Caco-2 (cell line): Measurements from ENCODE around the gene KIF1C. TPM values are rescaled to one million over a fixed set of nuclear protein-coding genes. Genes with fewer than 3 reads are reported as not detected.

Experiments used
- BruUV-seq: library from RNA; stranded (reverse); fragments of 400-500 nt; replicated peaks from 2 replicates; lab custom pipeline; 2021; lab: Mats Ljungman, UMichigan
- CTCF ChIA-PET: fragments of 300-600 bp; sonication (Branson Sonifier 250); formaldehyde crosslinking; loops from one replicate; lab custom pipeline; 2022; ENCODE audit warnings: antibody characterized with exemption; lab: Charles Lee
- POLR2A ChIA-PET: fragments of 300-600 bp; sonication (Branson Sonifier 250); formaldehyde crosslinking; loops from one replicate; lab custom pipeline; 2022; ENCODE audit warnings: antibody characterized with exemption; lab: Charles Lee
- DNase-seq, 2 experiments: peaks; one replicate each; pipeline versions ENCODE4 v3.0.0 to v3.0.0-alpha.2; 2020 to 2022
- H3K27me3 ChIP-seq: replicated peaks from 2 replicates; pipeline ENCODE4 v1.6.0; 2011; ENCODE audit warnings: low read length; ENCODE audit not compliant: control insufficient read depth, insufficient read depth
- H3K36me3 ChIP-seq: 2 replicates; pipeline ENCODE4 v1.5.1; 2011; ENCODE audit warnings: low read length; ENCODE audit not compliant: control insufficient read depth, insufficient read depth
- H3K4me1 ChIP-seq: fragments of 250-450 bp; sonication (Bioruptor Pico); 2 replicates; pipeline ENCODE4 v1.5.1; 2020; ENCODE audit warnings: mild to moderate bottlenecking
- H3K4me3 ChIP-seq: 2 replicates; pipeline ENCODE4 v1.5.1; 2011; ENCODE audit warnings: low read depth, mild to moderate bottlenecking, control low read depth, low read length
- H3K9me3 ChIP-seq: fragments of 250-450 bp; sonication (Bioruptor Pico); 2 replicates; pipeline ENCODE4 v1.5.1; 2020; ENCODE audit warnings: mild to moderate bottlenecking, moderate library complexity
- H3K27ac Mint-ChIP-seq: one replicate; pipeline ENCODE4 v1.8.0; 2022; ENCODE audit warnings: mixed read lengths; ENCODE audit not compliant: unreplicated experiment
- H3K27me3 Mint-ChIP-seq: one replicate; pipeline ENCODE4 v1.8.0; 2022; ENCODE audit warnings: mixed read lengths; ENCODE audit not compliant: insufficient read depth, unreplicated experiment
- H3K36me3 Mint-ChIP-seq: one replicate; pipeline ENCODE4 v1.8.0; 2022; ENCODE audit warnings: mild to moderate bottlenecking, mixed read lengths; ENCODE audit not compliant: insufficient read depth, unreplicated experiment
- H3K4me1 Mint-ChIP-seq: one replicate; pipeline ENCODE4 v1.8.0; 2022; ENCODE audit warnings: low read depth, mixed read lengths; ENCODE audit not compliant: unreplicated experiment
- H3K4me3 Mint-ChIP-seq: one replicate; pipeline ENCODE4 v1.8.0; 2022; ENCODE audit warnings: mild to moderate bottlenecking, moderate library complexity, mixed read lengths; ENCODE audit not compliant: unreplicated experiment
- H3K9me3 Mint-ChIP-seq: one replicate; pipeline ENCODE4 v1.8.0; 2022; ENCODE audit warnings: mixed read lengths; ENCODE audit not compliant: unreplicated experiment
- intact Hi-C: fragments of 100-400 bp; cut with micrococcal nuclease; formaldehyde crosslinking; loops from one replicate; pipeline ENCODE4 v1.10.0; 2022; ENCODE audit not compliant: unreplicated experiment
- total RNA-seq: library from RNA; stranded (reverse); gene quantifications from 2 replicates; pipeline ENCODE4 v1.2.3, GENCODE V29; 2022
- TF ChIP-seq, protein P1 (sequence below), 2 experiments: fragments of 200-600 bp in 1 of 2; IDR thresholded peaks; 1 replicate in 1 of 2; 2 replicates in 1 of 2; pipeline versions ENCODE4 v1.5.1 to v1.8.0; 2011 to 2022; ENCODE audit warnings: antibody characterized with exemption in 1 of 2, control low read depth in 1 of 2, inconsistent platforms in 1 of 2, low read depth in 1 of 2, low read length in 1 of 2, mild to moderate bottlenecking in 1 of 2, moderate library complexity in 1 of 2; ENCODE audit not compliant: insufficient read depth in 1 of 2, severe bottlenecking in 1 of 2, unreplicated experiment in 1 of 2

The KIF1C gene
- total RNA-seq, 1 experiment from 2014 or later = 87.5 TPM

DNA sequence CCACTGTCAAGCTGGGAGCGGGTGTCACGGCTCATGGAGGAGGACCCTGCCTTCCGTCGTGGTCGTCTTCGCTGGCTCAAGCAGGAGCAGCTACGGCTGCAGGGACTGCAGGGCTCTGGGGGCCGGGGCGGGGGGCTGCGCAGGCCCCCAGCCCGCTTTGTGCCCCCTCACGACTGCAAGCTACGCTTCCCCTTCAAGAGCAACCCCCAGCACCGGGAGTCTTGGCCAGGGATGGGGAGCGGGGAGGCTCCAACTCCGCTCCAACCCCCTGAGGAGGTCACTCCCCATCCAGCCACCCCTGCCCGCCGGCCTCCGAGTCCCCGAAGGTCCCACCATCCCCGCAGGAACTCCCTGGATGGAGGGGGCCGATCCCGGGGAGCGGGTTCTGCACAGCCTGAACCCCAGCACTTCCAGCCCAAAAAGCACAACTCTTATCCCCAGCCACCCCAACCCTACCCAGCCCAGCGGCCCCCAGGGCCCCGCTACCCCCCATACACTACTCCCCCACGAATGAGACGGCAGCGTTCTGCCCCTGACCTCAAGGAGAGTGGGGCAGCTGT lies 25.9 kb downstream of the KIF1C start:
- Histone ChIP-seq H3K4me1 (no peaks in the 10 kb centered on the region), H3K4me3 (no peak overlapping the region), H3K36me3 (no peaks in the 10 kb centered on the region), H3K9me3 (no peaks in the 10 kb centered on the region), H3K27me3 (no peaks in the 10 kb centered on the region)
- no peaks in the 10 kb centered on the region for H3K27me3 Mint-ChIP-seq
- TF ChIP-seq, protein P1, sequence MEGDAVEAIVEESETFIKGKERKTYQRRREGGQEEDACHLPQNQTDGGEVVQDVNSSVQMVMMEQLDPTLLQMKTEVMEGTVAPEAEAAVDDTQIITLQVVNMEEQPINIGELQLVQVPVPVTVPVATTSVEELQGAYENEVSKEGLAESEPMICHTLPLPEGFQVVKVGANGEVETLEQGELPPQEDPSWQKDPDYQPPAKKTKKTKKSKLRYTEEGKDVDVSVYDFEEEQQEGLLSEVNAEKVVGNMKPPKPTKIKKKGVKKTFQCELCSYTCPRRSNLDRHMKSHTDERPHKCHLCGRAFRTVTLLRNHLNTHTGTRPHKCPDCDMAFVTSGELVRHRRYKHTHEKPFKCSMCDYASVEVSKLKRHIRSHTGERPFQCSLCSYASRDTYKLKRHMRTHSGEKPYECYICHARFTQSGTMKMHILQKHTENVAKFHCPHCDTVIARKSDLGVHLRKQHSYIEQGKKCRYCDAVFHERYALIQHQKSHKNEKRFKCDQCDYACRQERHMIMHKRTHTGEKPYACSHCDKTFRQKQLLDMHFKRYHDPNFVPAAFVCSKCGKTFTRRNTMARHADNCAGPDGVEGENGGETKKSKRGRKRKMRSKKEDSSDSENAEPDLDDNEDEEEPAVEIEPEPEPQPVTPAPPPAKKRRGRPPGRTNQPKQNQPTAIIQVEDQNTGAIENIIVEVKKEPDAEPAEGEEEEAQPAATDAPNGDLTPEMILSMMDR (IDR thresholded peaks at IDR 0.05; ENCODE audit: insufficient read depth in 1 of 2, low read depth in 1 of 2, low read length in 1 of 2, severe bottlenecking in 1 of 2, unreplicated experiment in 1 of 2) = no peak
- ChIA-PET POLR2A (no interaction called here), CTCF (no interaction called here)
- H3K9me3 Mint-ChIP-seq = no peaks in the 10 kb centered on the region
- H3K4me1 Mint-ChIP-seq = peaks cover 10% of the 10 kb centered on the region
- H3K4me3 Mint-ChIP-seq = no peak overlapping the region
- no TSS peak for BruUV-seq
- peak overlapping the region; percentile 51 for H3K27ac Mint-ChIP-seq
- DNase-seq = no peak
- intact Hi-C loops = no loop called here
- H3K36me3 Mint-ChIP-seq = peaks cover 37% of the 10 kb centered on the region

DNA sequence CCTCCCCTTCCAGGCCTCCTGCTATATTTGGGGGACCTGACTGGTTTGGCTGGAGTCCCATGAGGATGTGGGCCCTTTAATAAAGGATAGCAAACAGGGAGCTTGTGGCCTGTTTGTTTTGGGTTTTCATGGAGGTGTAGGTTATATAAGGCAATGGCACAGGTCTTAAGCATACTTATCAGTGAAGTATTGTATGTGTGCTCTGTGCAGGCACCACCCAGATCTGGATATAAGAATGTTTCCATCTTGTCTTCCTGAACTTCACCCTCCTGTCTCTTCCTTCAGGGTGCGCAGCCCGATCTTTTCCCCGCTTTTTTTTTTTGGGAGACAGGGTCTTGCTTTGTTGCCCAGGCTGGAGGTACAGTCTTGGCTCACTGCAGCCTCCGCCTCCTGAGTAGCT lies 26.9 kb downstream of the KIF1C start:
- Mint-ChIP-seq H3K27me3 (no peaks in the 10 kb centered on the region), H3K4me3 (no peak overlapping the region), H3K27ac (no peak overlapping the region), H3K4me1 (peaks cover 10% of the 10 kb centered on the region), H3K9me3 (no peaks in the 10 kb centered on the region), H3K36me3 (peaks cover 31% of the 10 kb centered on the region)
- Histone ChIP-seq H3K36me3 (no peaks in the 10 kb centered on the region), H3K9me3 (no peaks in the 10 kb centered on the region), H3K27me3 (no peaks in the 10 kb centered on the region), H3K4me1 (no peaks in the 10 kb centered on the region), H3K4me3 (no peak overlapping the region)
- TF ChIP-seq, protein P1 (IDR thresholded peaks at IDR 0.05; ENCODE audit: insufficient read depth in 1 of 2, low read depth in 1 of 2, low read length in 1 of 2, severe bottlenecking in 1 of 2, unreplicated experiment in 1 of 2) = no peak
- BruUV-seq = no TSS peak
- POLR2A ChIA-PET = no interaction called here
- CTCF ChIA-PET = no interaction called here
- intact Hi-C loops = no loop called here
- no peak for DNase-seq

DNA sequence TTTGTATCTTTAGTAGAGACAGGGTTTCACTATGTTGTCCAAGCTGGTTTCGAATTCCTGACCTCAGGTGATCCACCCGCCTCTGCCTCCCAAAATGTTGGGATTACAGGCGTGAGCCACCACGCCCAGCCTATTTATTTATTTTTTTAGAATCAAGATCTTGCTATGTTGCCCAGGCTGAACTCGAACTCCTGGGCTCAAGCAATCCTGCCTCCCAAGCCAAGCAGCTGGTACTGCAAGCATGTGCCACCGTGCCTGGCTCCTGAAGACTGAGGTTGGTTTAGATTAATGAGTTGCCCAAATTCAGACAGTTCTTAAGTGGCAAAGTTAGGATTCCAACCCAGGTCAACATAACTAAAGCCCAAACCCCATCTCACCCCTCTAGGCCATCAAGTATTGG lies 29.5 kb downstream of the KIF1C start:
- BruUV-seq = no TSS peak
- no peaks in the 10 kb centered on the region for H3K4me1 ChIP-seq
- no peak overlapping the region for H3K4me3 Mint-ChIP-seq
- ChIA-PET POLR2A (no interaction called here), CTCF (no interaction called here)
- TF ChIP-seq, protein P1 (IDR thresholded peaks at IDR 0.05; ENCODE audit: insufficient read depth in 1 of 2, low read depth in 1 of 2, low read length in 1 of 2, severe bottlenecking in 1 of 2, unreplicated experiment in 1 of 2) = no peak
- H3K9me3 ChIP-seq = no peaks in the 10 kb centered on the region
- no peaks in the 10 kb centered on the region for H3K27me3 ChIP-seq
- H3K9me3 Mint-ChIP-seq = no peaks in the 10 kb centered on the region
- no peaks in the 10 kb centered on the region for H3K36me3 ChIP-seq
- H3K36me3 Mint-ChIP-seq = peaks cover 8% of the 10 kb centered on the region
- H3K27ac Mint-ChIP-seq = no peak overlapping the region
- no peak overlapping the region for H3K4me3 ChIP-seq
- peaks cover 10% of the 10 kb centered on the region for H3K4me1 Mint-ChIP-seq
- no peaks in the 10 kb centered on the region for H3K27me3 Mint-ChIP-seq
- no peak for DNase-seq
- intact Hi-C loops = no loop called here
